Hepatocyte (in vitro differentiated cells): ENCODE measurements around the gene MRGPRF. TPM values are rescaled to one million over a fixed set of nuclear protein-coding genes. Genes with fewer than 3 reads are reported as not detected.

Experiments used
- DNase-seq: peaks from one replicate; pipeline ENCODE4 v3.0.0-alpha.2; 2016; ENCODE audit warnings: low spot score
- H2AFZ ChIP-seq: fragments of 200-600 bp; sonication (generic); 2 replicates; pipeline ENCODE4 v1.6.0; 2016; ENCODE audit warnings: antibody characterized with exemption, mild to moderate bottlenecking
- H3K27ac ChIP-seq: fragments of 200-600 bp; sonication (generic); 2 replicates; pipeline ENCODE4 v1.5.1; 2016; ENCODE audit warnings: mild to moderate bottlenecking
- H3K27me3 ChIP-seq: fragments of 200-600 bp; sonication (generic); 2 replicates; pipeline ENCODE4 v1.6.1; 2016
- H3K36me3 ChIP-seq: fragments of 200-600 bp; sonication (generic); replicated peaks from 2 replicates; pipeline ENCODE4 v1.5.1; 2016; ENCODE audit warnings: low read depth; ENCODE audit not compliant: insufficient read depth
- H3K4me1 ChIP-seq: fragments of 200-600 bp; sonication (generic); 2 replicates; pipeline ENCODE4 v1.5.1; 2016; ENCODE audit warnings: mild to moderate bottlenecking, moderate library complexity; ENCODE audit not compliant: insufficient read depth
- H3K4me2 ChIP-seq: fragments of 200-600 bp; sonication (generic); 2 replicates; pipeline ENCODE4 v1.6.0; 2016
- H3K4me3 ChIP-seq: fragments of 200-600 bp; sonication (generic); 2 replicates; pipeline ENCODE4 v1.5.1; 2016; ENCODE audit warnings: mild to moderate bottlenecking
- H3K79me2 ChIP-seq: fragments of 200-600 bp; sonication (generic); 2 replicates; pipeline ENCODE4 v1.6.0; 2017; ENCODE audit warnings: mild to moderate bottlenecking
- H3K9me2 ChIP-seq: fragments of 200-600 bp; sonication (generic); replicated peaks from 2 replicates; pipeline ENCODE4 v1.6.0; 2017; ENCODE audit warnings: mild to moderate bottlenecking; ENCODE audit not compliant: insufficient read depth
- H3K9me3 ChIP-seq: fragments of 200-600 bp; sonication (generic); 2 replicates; pipeline ENCODE4 v1.5.1; 2016; ENCODE audit warnings: low read depth, mild to moderate bottlenecking
- H4K20me1 ChIP-seq: fragments of 200-600 bp; sonication (generic); 2 replicates; pipeline ENCODE4 v1.6.0; 2016; ENCODE audit warnings: mild to moderate bottlenecking; ENCODE audit not compliant: insufficient read depth, poor library complexity, severe bottlenecking
- CTCF ChIP-seq: fragments of 200-600 bp; sonication (generic); IDR thresholded peaks from 2 replicates; pipeline ENCODE4 v1.5.1; 2016; ENCODE audit warnings: antibody characterized with exemption, mild to moderate bottlenecking; ENCODE audit not compliant: poor library complexity
- EZH2 ChIP-seq: fragments of 200-600 bp; sonication (generic); IDR thresholded peaks from 2 replicates; pipeline ENCODE4 v1.6.1; 2016; ENCODE audit warnings: antibody characterized with exemption, mild to moderate bottlenecking, borderline replicate concordance
- EZH2phosphoT487 ChIP-seq: fragments of 200-600 bp; sonication (generic); IDR thresholded peaks from one replicate; pipeline ENCODE4 v1.6.1; 2018; ENCODE audit warnings: antibody characterized with exemption, mild to moderate bottlenecking, low read depth, moderate library complexity; ENCODE audit not compliant: unreplicated experiment, severe bottlenecking
- WGBS: methylation state at CpG from one replicate; pipeline ENCODE4 v1.1.6; 2016; ENCODE audit warnings: low lambda C conversion rate; ENCODE audit errors: missing lambda C conversion rate; 5-methylcytosine and 5-hydroxymethylcytosine counted together
- polyA plus RNA-seq: library from polyadenylated mRNA; unstranded; fragments of >200 nt; fragmentation: Nextera tagmentation; extraction: Ambion mirVana; gene quantifications from 2 replicates; pipeline ENCODE4 v1.2.1, GENCODE V29; 2016
- total RNA-seq: library from RNA; depleted of rRNA; stranded (reverse); fragments of >200 nt; gene quantifications from 2 replicates; pipeline ENCODE4 v1.2.3, GENCODE V29; 2014

The MRGPRF gene
- total and polyA plus RNA-seq, 2 experiments from 2014 or later, result 6.5 to 7.5 TPM

- no peak overlapping the region for H3K27ac ChIP-seq
- H3K4me3 ChIP-seq, result no peak overlapping the region
- no peaks in the 10 kb centered on the region for H3K36me3 ChIP-seq
- H3K79me2 ChIP-seq, result no peaks in the 10 kb centered on the region
- no peak overlapping the region for H3K4me2 ChIP-seq
- H3K9me3 ChIP-seq, result no peaks in the 10 kb centered on the region
- H4K20me1 ChIP-seq, result no peaks in the 10 kb centered on the region
- H3K9me2 ChIP-seq, result no peaks in the 10 kb centered on the region
- TF ChIP-seq EZH2, result no peak
- no peak for TF ChIP-seq CTCF
- TF ChIP-seq EZH2phosphoT487, result no peak
- peak; percentile 2 for DNase-seq
- 93% methylated on average over 20 of the region's 20 CpGs for WGBS
- H3K27me3 ChIP-seq, result no peaks in the 10 kb centered on the region
- no peak overlapping the region for H2AFZ ChIP-seq
- peaks cover 18% of the 10 kb centered on the region for H3K4me1 ChIP-seq
Observed at GRCh38 chr11:69003866-69004367, 9.1 kb downstream of the MRGPRF start.

DNA sequence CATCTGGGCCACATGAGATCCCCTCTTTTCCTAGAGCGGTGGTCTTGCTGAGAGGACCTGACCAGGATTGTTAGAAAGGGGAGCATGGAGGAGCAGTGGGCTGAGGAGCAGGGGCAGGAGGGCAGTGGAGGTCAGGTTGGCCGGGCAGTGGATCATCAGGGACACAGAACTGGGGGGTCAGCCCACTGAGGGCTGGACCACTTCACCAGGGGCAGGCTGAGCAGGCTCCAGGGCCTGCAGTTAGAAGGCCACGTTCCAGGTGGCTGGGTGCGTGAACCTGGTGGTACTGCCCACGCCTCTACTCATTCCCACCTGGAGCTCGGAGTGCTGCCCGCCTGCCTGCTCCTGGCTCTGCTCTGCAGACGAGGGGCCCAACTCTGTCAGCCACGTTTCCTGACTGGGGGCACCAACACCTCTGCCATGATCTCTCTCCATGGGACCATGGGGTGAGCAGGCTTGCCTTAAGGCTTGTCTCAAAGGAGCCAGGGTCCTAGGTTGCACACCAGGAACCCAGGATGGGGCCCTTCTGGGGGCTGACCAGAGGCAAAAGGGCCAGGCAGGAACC is 9.7 kb downstream of the MRGPRF start:
- Histone ChIP-seq H3K9me2 (no peaks in the 10 kb centered on the region), H3K4me2 (no peak overlapping the region), H3K27me3 (no peaks in the 10 kb centered on the region), H3K4me1 (peaks cover 15% of the 10 kb centered on the region), H3K79me2 (no peaks in the 10 kb centered on the region), H2AFZ (no peak overlapping the region), H3K9me3 (no peaks in the 10 kb centered on the region), H3K36me3 (no peaks in the 10 kb centered on the region), H3K4me3 (no peak overlapping the region), H4K20me1 (no peaks in the 10 kb centered on the region), H3K27ac (no peak overlapping the region)
- TF ChIP-seq EZH2phosphoT487 (no peak), CTCF (no peak), EZH2 (no peak)
- DNase-seq, result no peak
- WGBS, result 97% methylated on average over 9 of the region's 9 CpGs

GRCh38 chr11:69002570-69003231 is 10.3 kb downstream of the MRGPRF start:
- Histone ChIP-seq H3K4me3 (no peak overlapping the region), H3K9me3 (no peaks in the 10 kb centered on the region), H3K79me2 (no peaks in the 10 kb centered on the region), H3K36me3 (no peaks in the 10 kb centered on the region), H3K27me3 (no peaks in the 10 kb centered on the region), H3K4me1 (peaks cover 8% of the 10 kb centered on the region), H3K27ac (no peak overlapping the region), H2AFZ (no peak overlapping the region), H4K20me1 (no peaks in the 10 kb centered on the region), H3K9me2 (no peaks in the 10 kb centered on the region), H3K4me2 (no peak overlapping the region)
- 94% methylated on average over 13 of the region's 13 CpGs for WGBS
- TF ChIP-seq CTCF (no peak), EZH2phosphoT487 (no peak), EZH2 (no peak)
- peak; percentile 3 for DNase-seq
